ENCODE data around the gene ASTL.
"Not testable (repeated sequence)": the region's sequence is repeated elsewhere in the genome, so short reads cannot be mapped to it uniquely, and the experiment has no call there.

ASTL gene

GRCh38 chr2:96161898-96162297, 23.6 kb upstream of the ASTL start:
- no peak for DNase-seq (ENCODE audit: low read depth)
- no peak overlapping the region for H3K4me3 ChIP-seq (ENCODE audit: control insufficient read depth, low read depth, low read length)
- TF ChIP-seq CTCF (IDR thresholded peaks at IDR 0.05; ENCODE audit: control insufficient read depth, insufficient read depth, low read depth, low read length, missing control alignments), result no peak

GRCh38 chr2:96160366-96160765, 22.1 kb upstream of the ASTL start:
- not testable (repeated sequence) for H3K4me3 ChIP-seq (ENCODE audit: control insufficient read depth, low read depth, low read length); DNase-seq (ENCODE audit: low read depth)

- no peak for TF ChIP-seq CTCF (IDR thresholded peaks at IDR 0.05; ENCODE audit: control insufficient read depth, insufficient read depth, low read depth, low read length, missing control alignments)
- no peak overlapping the region for H3K4me3 ChIP-seq (ENCODE audit: control insufficient read depth, low read depth, low read length)
- DNase-seq (ENCODE audit: low read depth), result no peak
Measured at GRCh38 chr2:96159084-96159830, 21.0 kb upstream of the ASTL start.

GRCh38 chr2:96158554-96158940, 20.2 kb upstream of the ASTL start:
- TF ChIP-seq CTCF (IDR thresholded peaks at IDR 0.05; ENCODE audit: control insufficient read depth, insufficient read depth, low read depth, low read length, missing control alignments), result no peak
- no peak for DNase-seq (ENCODE audit: low read depth)
- H3K4me3 ChIP-seq (ENCODE audit: control insufficient read depth, low read depth, low read length), result no peak overlapping the region

- no peak overlapping the region for H3K4me3 ChIP-seq (ENCODE audit: control insufficient read depth, low read depth, low read length)
- TF ChIP-seq CTCF (IDR thresholded peaks at IDR 0.05; ENCODE audit: control insufficient read depth, insufficient read depth, low read depth, low read length, missing control alignments), result no peak
- DNase-seq (ENCODE audit: low read depth), result no peak
Measured at GRCh38 chr2:96157649-96158553, 19.6 kb upstream of the ASTL start.

GRCh38 chr2:96156926-96157648, 18.8 kb upstream of the ASTL start:
- TF ChIP-seq CTCF (IDR thresholded peaks at IDR 0.05; ENCODE audit: control insufficient read depth, insufficient read depth, low read depth, low read length, missing control alignments), result no peak
- DNase-seq (ENCODE audit: low read depth), result no peak
- H3K4me3 ChIP-seq (ENCODE audit: control insufficient read depth, low read depth, low read length), result no peak overlapping the region

All from AG09309 (cell line).